ENCODE data around the gene LDLRAP1. TPM values are rescaled to one million over a fixed set of nuclear protein-coding genes. Genes with fewer than 3 reads are reported as not detected.

Gene LDLRAP1
- total and polyA plus RNA-seq, 8 donors, result 10.6 to 73.7 (median 17.6) TPM; not detected in 1

- no peak overlapping the region for H3K27ac ChIP-seq
- intact Hi-C loops (cut with DNase I; ENCODE audit: low total_unique reads), result no loop called here
- WGBS, 5 donors, result 71 to 81% (median 75%) methylated on average over 21 of the region's 21 CpGs
- H3K36me3 ChIP-seq, result no peaks in the 10 kb centered on the region
- H3K27me3 ChIP-seq, result no peaks in the 10 kb centered on the region
- H3K9me3 ChIP-seq, result no peaks in the 10 kb centered on the region
- TF ChIP-seq, protein P1, sequence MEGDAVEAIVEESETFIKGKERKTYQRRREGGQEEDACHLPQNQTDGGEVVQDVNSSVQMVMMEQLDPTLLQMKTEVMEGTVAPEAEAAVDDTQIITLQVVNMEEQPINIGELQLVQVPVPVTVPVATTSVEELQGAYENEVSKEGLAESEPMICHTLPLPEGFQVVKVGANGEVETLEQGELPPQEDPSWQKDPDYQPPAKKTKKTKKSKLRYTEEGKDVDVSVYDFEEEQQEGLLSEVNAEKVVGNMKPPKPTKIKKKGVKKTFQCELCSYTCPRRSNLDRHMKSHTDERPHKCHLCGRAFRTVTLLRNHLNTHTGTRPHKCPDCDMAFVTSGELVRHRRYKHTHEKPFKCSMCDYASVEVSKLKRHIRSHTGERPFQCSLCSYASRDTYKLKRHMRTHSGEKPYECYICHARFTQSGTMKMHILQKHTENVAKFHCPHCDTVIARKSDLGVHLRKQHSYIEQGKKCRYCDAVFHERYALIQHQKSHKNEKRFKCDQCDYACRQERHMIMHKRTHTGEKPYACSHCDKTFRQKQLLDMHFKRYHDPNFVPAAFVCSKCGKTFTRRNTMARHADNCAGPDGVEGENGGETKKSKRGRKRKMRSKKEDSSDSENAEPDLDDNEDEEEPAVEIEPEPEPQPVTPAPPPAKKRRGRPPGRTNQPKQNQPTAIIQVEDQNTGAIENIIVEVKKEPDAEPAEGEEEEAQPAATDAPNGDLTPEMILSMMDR (IDR thresholded peaks at IDR 0.05), result no peak
- TF ChIP-seq POLR2A (IDR thresholded peaks at IDR 0.05) (no peak), POLR2AphosphoS5 (IDR thresholded peaks at IDR 0.05) (no peak), EP300 (IDR thresholded peaks at IDR 0.05) (no peak)
- no peak for DNase-seq
- peaks cover 12 to 27% (median 16%) of the 10 kb centered on the region in 4 donors for H3K4me1 ChIP-seq
- no peak overlapping the region for H3K4me3 ChIP-seq
Measured at GRCh38 chr1:25577134-25577920, 33.9 kb downstream of the LDLRAP1 start.

- no peak for DNase-seq
- Histone ChIP-seq H3K27ac (no peak overlapping the region), H3K4me1 (peaks cover 0 to 7% (median 0%) of the 10 kb centered on the region in 4 donors), H3K27me3 (no peaks in the 10 kb centered on the region), H3K9me3 (no peaks in the 10 kb centered on the region), H3K4me3 (no peak overlapping the region), H3K36me3 (no peaks in the 10 kb centered on the region)
- 74 to 83% (median 81%) methylated on average over 16 to 19 of the region's 19 CpGs for WGBS, 5 donors
- intact Hi-C loops (cut with DNase I; ENCODE audit: low total_unique reads), result no loop called here
- TF ChIP-seq POLR2A (IDR thresholded peaks at IDR 0.05) (no peak), POLR2AphosphoS5 (IDR thresholded peaks at IDR 0.05) (no peak), EP300 (IDR thresholded peaks at IDR 0.05) (no peak)
- TF ChIP-seq, protein P1 (IDR thresholded peaks at IDR 0.05), result no peak
Measured at GRCh38 chr1:25579292-25580252, 36.2 kb downstream of the LDLRAP1 start.

DNA sequence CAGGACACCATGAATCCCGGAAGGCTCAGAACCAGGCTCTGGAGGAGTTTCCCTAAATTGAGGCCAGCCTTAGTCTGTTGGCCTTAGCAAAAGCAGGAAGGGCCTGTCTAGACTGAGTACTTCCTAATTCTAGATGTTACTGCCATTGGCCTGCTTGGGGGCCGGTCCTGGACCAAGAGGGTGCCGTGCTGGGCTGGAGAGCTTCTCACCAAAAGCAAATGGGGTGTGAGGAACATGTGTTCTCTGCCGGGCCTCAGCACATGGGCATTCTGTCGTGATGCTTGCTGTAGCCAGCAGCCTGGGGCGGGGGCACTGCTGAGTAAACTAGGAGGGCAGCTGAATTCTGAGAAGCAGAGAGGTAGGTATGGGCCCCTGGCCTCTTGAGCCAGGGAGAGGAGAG lies 37.5 kb downstream of the LDLRAP1 start:
- Histone ChIP-seq H3K4me3 (no peak overlapping the region), H3K27ac (no peak overlapping the region), H3K36me3 (no peaks in the 10 kb centered on the region), H3K9me3 (no peaks in the 10 kb centered on the region), H3K27me3 (no peaks in the 10 kb centered on the region), H3K4me1 (peaks cover 0 to 7% (median 0%) of the 10 kb centered on the region in 4 donors)
- TF ChIP-seq POLR2AphosphoS5 (IDR thresholded peaks at IDR 0.05) (no peak), POLR2A (IDR thresholded peaks at IDR 0.05) (no peak), EP300 (IDR thresholded peaks at IDR 0.05) (no peak)
- TF ChIP-seq, protein P1 (IDR thresholded peaks at IDR 0.05), result no peak
- intact Hi-C loops (cut with DNase I; ENCODE audit: low total_unique reads), result no loop called here
- WGBS, 5 donors, result 73 to 88% (median 75%) methylated on average over 5 to 6 of the region's 6 CpGs
- DNase-seq, result no peak

DNA sequence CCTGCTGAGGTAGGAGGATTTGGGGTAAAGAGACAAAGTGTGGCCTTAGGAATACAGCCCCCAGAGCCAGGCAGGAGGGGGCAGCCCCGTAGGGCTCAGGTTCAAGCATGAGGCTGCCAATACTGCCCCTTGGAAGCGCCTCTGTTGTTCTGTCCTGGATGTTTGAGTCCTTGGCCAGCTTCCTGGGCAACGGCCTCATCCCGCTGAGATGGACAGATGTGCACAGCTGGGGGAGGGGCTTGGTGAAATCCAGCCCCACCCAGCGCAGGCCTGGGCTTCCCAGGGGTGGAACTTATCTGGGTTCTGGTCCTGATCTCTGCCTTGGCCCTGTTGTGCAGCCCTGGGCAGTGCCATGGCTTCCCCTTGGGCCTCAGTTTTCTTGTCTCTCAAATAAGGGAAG lies 38.4 kb downstream of the LDLRAP1 start:
- no peak overlapping the region for H3K4me3 ChIP-seq
- intact Hi-C loops (cut with DNase I; ENCODE audit: low total_unique reads), result no loop called here
- WGBS, 5 donors, result 61 to 76% (median 72%) methylated on average over 5 of the region's 5 CpGs
- DNase-seq, result no peak
- TF ChIP-seq POLR2AphosphoS5 (IDR thresholded peaks at IDR 0.05), result no peak
- TF ChIP-seq POLR2A (IDR thresholded peaks at IDR 0.05), result no peak
- TF ChIP-seq, protein P1 (IDR thresholded peaks at IDR 0.05), result no peak
- no peak for TF ChIP-seq EP300 (IDR thresholded peaks at IDR 0.05)
- no peaks in the 10 kb centered on the region for H3K9me3 ChIP-seq
- no peak overlapping the region for H3K27ac ChIP-seq
- no peaks in the 10 kb centered on the region for H3K27me3 ChIP-seq
- peaks cover 0 to 13% (median 0%) of the 10 kb centered on the region in 4 donors for H3K4me1 ChIP-seq
- H3K36me3 ChIP-seq, result no peaks in the 10 kb centered on the region
